GM18505 (cell line): Measurements from ENCODE around the gene GPD1.

Experiments used
- ATAC-seq: cut with Tn5 transposase; IDR thresholded peaks from one replicate; pipeline ENCODE4 v1.9.1; 2021; ENCODE audit not compliant: unreplicated experiment
- POLR2A ChIP-seq: IDR thresholded peaks from 4 replicates; pipeline ENCODE4 v1.6.1; 2011; ENCODE audit warnings: borderline replicate concordance; ENCODE audit not compliant: insufficient read depth, insufficient read length; ENCODE audit errors: extremely low read depth

Gene GPD1

GRCh38 chr12:50100561-50100960, 3.2 kb upstream of the GPD1 start:
- no peak for ATAC-seq
- TF ChIP-seq POLR2A: no peak

GRCh38 chr12:50101663-50102062, 2.1 kb upstream of the GPD1 start:
- no peak for ATAC-seq
- no peak for TF ChIP-seq POLR2A

GRCh38 chr12:50102131-50102531, 1.7 kb upstream of the GPD1 start:
- no peak for ATAC-seq
- no peak for TF ChIP-seq POLR2A

- TF ChIP-seq POLR2A: no peak
- ATAC-seq: no peak
Observed at GRCh38 chr12:50102646-50103309, 1.0 kb upstream of the GPD1 start.

GRCh38 chr12:50103351-50103750, 457 bp upstream of the GPD1 start:
- no peak for ATAC-seq
- no peak for TF ChIP-seq POLR2A

GRCh38 chr12:50104417-50105366, 884 bp downstream of the GPD1 start:
- no peak for TF ChIP-seq POLR2A
- ATAC-seq: no peak

- ATAC-seq: no peak
- TF ChIP-seq POLR2A: no peak
Observed at GRCh38 chr12:50105913-50106450, 2.2 kb downstream of the GPD1 start.

- ATAC-seq: no peak
Observed at GRCh38 chr12:50106907-50107306, 3.1 kb downstream of the GPD1 start.

GRCh38 chr12:50107416-50108268, 3.8 kb downstream of the GPD1 start:
- no peak for TF ChIP-seq POLR2A
- ATAC-seq: no peak

More at GRCh38 chr12:50106907-50107306, 3.1 kb downstream of the GPD1 start:
- no peak for TF ChIP-seq POLR2A

- no peak for TF ChIP-seq POLR2A
- no peak for ATAC-seq
Observed at GRCh38 chr12:50109319-50109718, 5.5 kb downstream of the GPD1 start.

GRCh38 chr12:50110127-50110761, 6.4 kb downstream of the GPD1 start:
- ATAC-seq: no peak
- TF ChIP-seq POLR2A: peak; percentile 52

- no peak for ATAC-seq
- no peak for TF ChIP-seq POLR2A
Observed at GRCh38 chr12:50110762-50111351, 7.0 kb downstream of the GPD1 start.
